Measurements from ENCODE around the gene LPP. TPM values are rescaled to one million over a fixed set of nuclear protein-coding genes. Genes with fewer than 3 reads are reported as not detected.

The LPP gene
- total RNA-seq, 1 experiment from 2014 or later, result 54.0 TPM

GRCh38 chr3:188282871-188283270 lies 128.9 kb downstream of the LPP start:
- H3K27ac ChIP-seq (ENCODE audit: low read depth, low read length), result no peak overlapping the region
- TF ChIP-seq ZNF274 (IDR thresholded peaks at IDR 0.05; ENCODE audit: low read depth, low read length), result no peak
- TF ChIP-seq POLR2A (IDR thresholded peaks at IDR 0.05; ENCODE audit: borderline replicate concordance, extremely low read depth, insufficient read depth, insufficient read length), result no peak
- no peak for TF ChIP-seq RAD21 (IDR thresholded peaks at IDR 0.05; ENCODE audit: low read depth)
- no peak for TF ChIP-seq MAX (IDR thresholded peaks at IDR 0.05)
- TF ChIP-seq FOSL1 (IDR thresholded peaks at IDR 0.05; ENCODE audit: low read depth), result no peak
- TF ChIP-seq ATF3 (IDR thresholded peaks at IDR 0.05), result no peak
- TF ChIP-seq ZBTB33 (IDR thresholded peaks at IDR 0.05; ENCODE audit: extremely low read depth, insufficient replicate concordance, low read length), result no peak
- no peak for TF ChIP-seq CEBPB (IDR thresholded peaks at IDR 0.05; ENCODE audit: low read depth)
- TF ChIP-seq CTCF (IDR thresholded peaks at IDR 0.05 in 2 of 3, conservative IDR thresholded peaks at IDR 0.05 in 1 of 3; ENCODE audit: borderline replicate concordance in 1 of 3, insufficient read depth in 1 of 3, low read depth in 2 of 3, low read length in 2 of 3), result no peak
- TF ChIP-seq JUND (IDR thresholded peaks at IDR 0.05), result no peak
- TF ChIP-seq EGR1 (IDR thresholded peaks at IDR 0.05; ENCODE audit: low read depth), result no peak
- TF ChIP-seq CBX3 (IDR thresholded peaks at IDR 0.05; ENCODE audit: low read depth), result no peak
- TF ChIP-seq POLR2AphosphoS5 (IDR thresholded peaks at IDR 0.05; ENCODE audit: low read depth, low read length), result no peak
- TF ChIP-seq EZH2 (IDR thresholded peaks at IDR 0.05), result no peak
- no peak for TF ChIP-seq TCF7L2 (IDR thresholded peaks at IDR 0.05; ENCODE audit: borderline replicate concordance, extremely low read depth, insufficient read depth, insufficient read length)
- no peak for TF ChIP-seq SRF (IDR thresholded peaks at IDR 0.05; ENCODE audit: low read depth)
- no peak for TF ChIP-seq ZFX (IDR thresholded peaks at IDR 0.05)
- no peak for TF ChIP-seq SP1 (IDR thresholded peaks at IDR 0.05; ENCODE audit: low read depth)
- TF ChIP-seq SIN3A (IDR thresholded peaks at IDR 0.05; ENCODE audit: low read depth), result no peak
- RAD21 ChIA-PET (ENCODE audit: low non-redundant PET in 1 of 2, low total read pairs in 2 of 2, uncharacterized antibody in 2 of 2, unreplicated experiment in 2 of 2), result no interaction called here
- CTCF ChIA-PET, result no interaction called here
- no peaks in the 10 kb centered on the region for H3K9me3 ChIP-seq (ENCODE audit: control insufficient read depth in 1 of 2, insufficient read depth in 1 of 2, low read depth in 1 of 2, low read length in 2 of 2)
- BruUV-seq (replicated peaks), result no TSS peak
- intact Hi-C loops (cut with micrococcal nuclease), result no loop called here
- H3K4me1 ChIP-seq (ENCODE audit: control insufficient read depth in 1 of 2, insufficient read depth in 2 of 2, low read length in 2 of 2), result peaks cover 7 to 30% of the 10 kb centered on the region in 2 experiments
- H2AFZ ChIP-seq (ENCODE audit: low read depth, low read length, poor library complexity, severe bottlenecking), result no peak overlapping the region
- H3K79me2 ChIP-seq (ENCODE audit: insufficient read depth, low read length), result peaks cover 6% of the 10 kb centered on the region; the same call in 1 of the 2 replicates
- H3K4me3 ChIP-seq (replicated peaks in 1 of 2; ENCODE audit: low read depth in 1 of 2, low read length in 2 of 2), result no peak overlapping the region
- ATAC-seq (no peak), DNase-seq (ENCODE audit: low read depth, low spot score) (no peak)
- H3K36me3 ChIP-seq (ENCODE audit: control insufficient read depth in 1 of 2, insufficient read depth in 2 of 2, low read length in 2 of 2), result no peaks in the 10 kb centered on the region
- H4K20me1 ChIP-seq (ENCODE audit: insufficient read depth), result no peaks in the 10 kb centered on the region
- H3K4me2 ChIP-seq (ENCODE audit: low read length), result no peak overlapping the region
- POLR2A ChIA-PET, result interaction anchor here (1.2 kb wide), 1 partner anchor 12 kb away, joined by 3 read pairs; no protein-coding TSS in a partner anchor
- no peaks in the 10 kb centered on the region for H3K27me3 ChIP-seq (ENCODE audit: insufficient read depth, low read length)
- no peaks in the 10 kb centered on the region for H3K9me2 ChIP-seq (ENCODE audit: insufficient read depth)
- H3K9ac ChIP-seq (ENCODE audit: low read length), result no peak overlapping the region
